ENCODE data around the gene XPO6. TPM values are rescaled to one million over a fixed set of nuclear protein-coding genes. Genes with fewer than 3 reads are reported as not detected.

The XPO6 gene
- total RNA-seq, 3 donors from 2014 or later = 291 to 305 (median 303) TPM

DNA sequence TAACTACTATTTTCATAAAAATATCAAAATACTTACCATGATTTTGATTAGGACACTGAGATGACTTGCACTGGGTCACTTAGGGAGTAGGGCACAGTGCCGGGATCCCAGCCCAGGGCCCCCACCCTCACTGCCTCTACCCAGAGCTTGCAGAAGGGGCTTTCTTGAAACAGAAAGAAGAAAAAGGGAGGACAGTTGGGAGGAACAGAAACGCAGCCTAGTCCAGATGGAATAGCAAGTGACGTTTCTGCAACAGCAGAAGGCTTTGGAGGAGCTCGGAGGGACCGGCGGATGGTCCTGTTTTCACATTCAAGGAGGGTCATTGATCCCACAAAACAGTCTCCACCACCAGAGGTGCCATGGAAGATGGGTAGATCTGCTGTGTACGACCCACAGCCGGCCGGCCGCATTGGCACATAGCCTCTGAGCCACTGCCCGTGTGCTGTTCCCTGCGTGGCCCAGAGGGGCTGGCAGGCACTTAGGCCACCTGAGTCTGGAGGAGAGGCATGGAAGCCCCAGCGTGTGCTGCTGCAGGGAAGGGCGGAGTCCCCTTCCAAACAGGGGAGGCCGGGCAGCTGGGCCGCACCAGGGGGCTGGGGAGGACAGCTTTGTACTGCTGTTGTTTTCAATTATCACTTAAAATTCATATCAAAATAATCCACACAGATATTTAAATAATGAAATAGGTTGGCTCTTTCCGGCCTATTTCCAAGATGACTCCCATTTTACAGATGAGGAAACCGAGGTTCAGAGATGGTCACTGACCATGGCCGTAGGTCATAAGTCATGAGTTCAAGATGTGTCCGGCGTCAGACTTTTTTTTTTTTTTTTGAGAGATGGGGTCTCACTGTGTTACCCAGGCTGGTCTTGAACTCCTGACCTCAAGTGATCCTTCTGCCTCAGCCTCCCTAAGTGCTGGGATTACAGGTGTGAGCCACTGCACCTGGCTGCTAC lies 125.3 kb downstream of the XPO6 start:
- no peaks in the 10 kb centered on the region for H3K27me3 Mint-ChIP-seq (ENCODE audit: low read depth)
- H3K9me3 Mint-ChIP-seq = no peaks in the 10 kb centered on the region
- no peak overlapping the region for H3K4me3 Mint-ChIP-seq

DNA sequence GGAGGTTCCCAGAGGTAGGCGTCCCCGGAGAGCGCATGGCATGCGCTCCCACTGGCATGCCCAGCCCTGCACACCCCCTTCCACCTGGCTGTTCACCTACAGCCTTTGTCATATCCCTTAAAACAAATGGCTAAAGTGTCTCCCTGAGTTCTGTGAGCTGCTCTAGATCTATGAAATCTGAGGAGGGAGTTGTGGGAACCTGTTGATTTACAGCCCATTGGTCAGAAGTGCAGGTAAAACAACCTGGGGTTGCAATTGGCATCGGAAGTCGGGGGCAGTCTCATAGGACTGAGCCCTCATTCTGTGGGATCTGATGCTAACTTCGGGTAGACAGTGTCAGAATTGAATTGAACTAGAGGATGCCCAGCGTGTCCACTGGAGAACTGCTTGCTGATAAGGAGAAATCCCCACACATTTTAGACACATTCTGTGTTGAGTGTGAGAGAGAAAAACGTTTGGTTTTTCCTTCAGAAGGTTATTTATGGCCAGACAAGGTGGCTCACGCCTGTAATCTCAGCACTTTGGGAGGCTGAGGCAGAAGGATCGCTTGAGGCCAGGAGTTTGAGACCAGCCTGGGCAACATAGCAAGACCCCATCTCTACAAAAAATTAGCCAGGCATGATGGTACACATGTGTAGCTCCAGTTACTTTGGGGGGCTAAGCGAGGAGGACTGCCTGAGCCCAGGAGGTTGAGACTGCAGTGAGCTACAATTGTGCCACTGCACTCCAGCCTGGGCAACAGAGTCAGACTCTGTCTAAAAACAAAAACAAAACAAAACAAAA lies 126.2 kb downstream of the XPO6 start:
- Mint-ChIP-seq H3K36me3 (ENCODE audit: insufficient read depth) (no peaks in the 10 kb centered on the region), H3K27me3 (ENCODE audit: low read depth) (no peaks in the 10 kb centered on the region), H3K4me1 (ENCODE audit: low read depth) (no peaks in the 10 kb centered on the region), H3K4me3 (no peak overlapping the region), H3K9me3 (no peaks in the 10 kb centered on the region)
- no peak for ATAC-seq
- no peak for DNase-seq

More for the DNA sequence above, 125.3 kb downstream of the XPO6 start:
- DNase-seq = no peak
- no peak for ATAC-seq
- H3K4me1 Mint-ChIP-seq (ENCODE audit: low read depth) = no peaks in the 10 kb centered on the region
- H3K36me3 Mint-ChIP-seq (ENCODE audit: insufficient read depth) = no peaks in the 10 kb centered on the region

DNA sequence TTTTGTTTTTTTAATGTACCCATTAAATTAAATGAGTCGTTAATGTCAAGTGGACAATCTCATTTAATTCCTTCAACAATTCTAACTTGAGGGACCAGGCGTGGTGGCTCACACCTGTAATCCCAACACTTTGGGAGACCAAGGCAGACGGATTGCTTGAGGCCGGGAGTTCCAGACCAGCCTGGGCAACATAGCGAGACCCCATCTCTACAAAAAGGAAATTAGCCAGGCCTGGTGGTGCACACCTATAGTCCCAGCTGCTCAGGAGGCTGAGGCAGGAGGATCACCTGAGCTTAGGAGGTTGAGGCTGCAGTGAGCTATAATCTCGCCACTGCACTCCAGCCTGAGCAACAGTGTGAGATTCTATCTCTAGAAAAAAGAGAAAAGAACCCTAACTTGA lies 127.6 kb downstream of the XPO6 start:
- Mint-ChIP-seq H3K9me3 (no peaks in the 10 kb centered on the region), H3K36me3 (ENCODE audit: insufficient read depth) (no peaks in the 10 kb centered on the region), H3K27me3 (ENCODE audit: low read depth) (no peaks in the 10 kb centered on the region), H3K4me1 (ENCODE audit: low read depth) (no peaks in the 10 kb centered on the region), H3K4me3 (no peak overlapping the region)
- ATAC-seq = no peak
- no peak for DNase-seq

DNA sequence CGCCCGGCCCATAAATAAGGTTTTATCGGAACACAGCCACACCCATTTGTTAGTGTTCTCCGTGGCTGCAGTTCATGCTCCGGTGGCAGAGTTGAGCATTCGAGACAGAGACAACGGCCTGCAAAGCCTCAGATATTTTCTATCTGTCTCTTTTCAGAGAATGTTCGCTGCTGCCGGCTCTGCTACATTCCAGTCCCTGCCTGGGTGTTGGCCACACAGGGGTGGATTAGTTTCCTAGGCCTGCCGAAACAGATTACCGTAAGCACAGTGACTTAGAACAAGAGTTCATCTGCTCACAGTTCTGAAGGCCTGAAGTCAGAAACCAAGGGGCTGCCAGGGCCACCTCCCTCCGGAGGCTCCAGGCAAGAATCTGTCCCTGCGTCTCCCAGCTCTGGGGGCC lies 129.1 kb downstream of the XPO6 start:
- DNase-seq (no peak), ATAC-seq (no peak)
- Mint-ChIP-seq H3K27me3 (ENCODE audit: low read depth) (no peaks in the 10 kb centered on the region), H3K4me3 (no peak overlapping the region), H3K9me3 (no peaks in the 10 kb centered on the region), H3K36me3 (ENCODE audit: insufficient read depth) (no peaks in the 10 kb centered on the region), H3K4me1 (ENCODE audit: low read depth) (no peaks in the 10 kb centered on the region)

DNA sequence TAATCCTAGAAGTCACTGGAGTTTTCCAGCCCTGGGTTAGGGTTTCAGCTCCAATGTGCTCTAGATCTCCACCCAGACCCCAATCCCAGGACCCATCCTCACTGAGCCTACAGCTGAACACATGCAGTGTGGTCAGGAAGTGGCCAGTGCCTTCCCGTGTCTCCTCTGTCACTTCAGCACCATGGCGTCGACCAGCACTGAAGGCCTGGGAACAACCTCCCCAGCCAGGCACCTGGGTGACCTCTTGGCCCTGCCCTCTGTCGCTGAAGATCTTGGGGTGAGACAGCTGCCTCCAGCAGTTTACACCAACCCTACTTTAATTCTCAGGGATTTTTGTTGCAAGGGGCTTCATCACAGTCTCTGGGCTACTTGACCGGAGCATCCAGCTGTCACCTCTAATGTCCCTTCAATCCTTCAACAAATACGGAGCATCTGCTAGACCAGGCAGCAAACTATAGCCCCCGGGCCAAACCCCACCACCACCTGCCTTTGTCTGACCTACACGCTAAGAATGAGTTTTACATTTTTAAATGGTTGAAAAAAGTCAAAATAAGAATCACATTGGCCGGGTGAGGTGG lies 130.3 kb downstream of the XPO6 start:
- DNase-seq (no peak), ATAC-seq (no peak)
- Mint-ChIP-seq H3K27me3 (ENCODE audit: low read depth) (no peaks in the 10 kb centered on the region), H3K36me3 (ENCODE audit: insufficient read depth) (no peaks in the 10 kb centered on the region), H3K4me1 (ENCODE audit: low read depth) (no peaks in the 10 kb centered on the region), H3K9me3 (no peaks in the 10 kb centered on the region), H3K4me3 (no peak overlapping the region)

DNA sequence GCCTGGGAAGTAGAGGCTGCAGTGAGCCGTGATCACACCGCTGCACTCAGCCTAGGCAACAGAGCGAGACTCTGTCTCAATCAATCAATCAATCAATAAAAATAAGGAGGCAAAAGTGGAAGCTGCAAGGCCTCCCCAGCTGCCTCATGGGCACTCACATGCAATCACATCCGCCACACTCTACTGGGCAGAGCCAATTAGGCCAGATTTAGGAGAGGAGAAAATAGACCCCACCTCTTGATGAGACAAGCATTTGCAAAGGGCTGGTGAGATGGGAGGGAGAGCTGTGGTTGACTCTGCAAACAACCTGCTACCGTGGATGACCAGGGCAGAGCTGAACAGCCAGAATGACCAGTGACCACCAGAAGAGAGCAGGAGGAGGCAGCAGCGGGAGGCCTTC lies 133.5 kb downstream of the XPO6 start:
- no peaks in the 10 kb centered on the region for H3K9me3 Mint-ChIP-seq
- no peaks in the 10 kb centered on the region for H3K4me1 Mint-ChIP-seq (ENCODE audit: low read depth)
- no peak for DNase-seq
- no peak for ATAC-seq
- no peaks in the 10 kb centered on the region for H3K36me3 Mint-ChIP-seq (ENCODE audit: insufficient read depth)
- no peaks in the 10 kb centered on the region for H3K27me3 Mint-ChIP-seq (ENCODE audit: low read depth)
- no peak overlapping the region for H3K4me3 Mint-ChIP-seq

DNA sequence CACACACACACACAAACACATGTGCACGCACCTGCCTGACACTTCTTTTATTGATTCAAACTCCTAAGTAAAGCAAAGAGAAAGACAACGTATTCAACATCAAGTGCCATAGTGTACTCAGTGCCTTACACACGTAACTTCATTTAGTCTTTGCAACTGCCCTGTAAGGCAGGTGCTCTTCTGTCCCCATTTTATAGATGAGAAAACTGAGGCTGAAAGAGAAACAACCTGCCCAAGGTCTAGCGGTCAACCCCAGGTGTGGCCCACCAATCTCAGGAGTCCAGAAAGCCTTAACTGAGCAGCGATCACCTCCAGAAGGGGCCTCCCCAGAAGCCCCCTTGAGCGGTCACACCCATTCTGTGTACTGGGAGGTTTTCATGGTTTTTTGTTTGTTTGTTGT lies 137.9 kb downstream of the XPO6 start:
- no peak overlapping the region for H3K4me3 Mint-ChIP-seq
- no peaks in the 10 kb centered on the region for H3K36me3 Mint-ChIP-seq (ENCODE audit: insufficient read depth)
- DNase-seq (no peak), ATAC-seq (no peak)
- no peaks in the 10 kb centered on the region for H3K9me3 Mint-ChIP-seq
- H3K27me3 Mint-ChIP-seq (ENCODE audit: low read depth) = peaks cover 3% of the 10 kb centered on the region
- no peaks in the 10 kb centered on the region for H3K4me1 Mint-ChIP-seq (ENCODE audit: low read depth)

DNA sequence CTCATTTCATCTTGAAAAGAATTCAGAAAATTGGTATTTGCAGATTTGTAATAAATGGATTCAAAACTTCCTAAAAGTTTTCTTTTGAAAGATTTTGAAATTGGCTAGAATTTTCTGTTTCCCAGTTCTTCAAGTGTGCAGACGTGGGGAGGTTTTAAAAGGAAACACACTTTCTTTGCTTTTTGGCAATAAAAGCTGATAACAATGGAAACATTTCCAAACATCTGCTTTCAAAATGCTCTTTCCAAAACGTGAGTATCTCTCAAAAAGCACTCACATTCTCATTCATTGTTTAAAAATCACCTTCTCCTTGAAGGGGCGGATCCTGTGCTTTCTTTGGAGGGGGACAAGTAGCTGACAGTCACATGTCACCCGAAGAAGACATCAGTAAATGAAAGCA lies 139.7 kb downstream of the XPO6 start:
- H3K4me1 Mint-ChIP-seq (ENCODE audit: low read depth) = no peaks in the 10 kb centered on the region
- H3K36me3 Mint-ChIP-seq (ENCODE audit: insufficient read depth) = no peaks in the 10 kb centered on the region
- H3K9me3 Mint-ChIP-seq = no peaks in the 10 kb centered on the region
- no peak overlapping the region for H3K4me3 Mint-ChIP-seq
- DNase-seq = no peak
- ATAC-seq = no peak
- H3K27me3 Mint-ChIP-seq (ENCODE audit: low read depth) = peaks cover 3% of the 10 kb centered on the region

DNA sequence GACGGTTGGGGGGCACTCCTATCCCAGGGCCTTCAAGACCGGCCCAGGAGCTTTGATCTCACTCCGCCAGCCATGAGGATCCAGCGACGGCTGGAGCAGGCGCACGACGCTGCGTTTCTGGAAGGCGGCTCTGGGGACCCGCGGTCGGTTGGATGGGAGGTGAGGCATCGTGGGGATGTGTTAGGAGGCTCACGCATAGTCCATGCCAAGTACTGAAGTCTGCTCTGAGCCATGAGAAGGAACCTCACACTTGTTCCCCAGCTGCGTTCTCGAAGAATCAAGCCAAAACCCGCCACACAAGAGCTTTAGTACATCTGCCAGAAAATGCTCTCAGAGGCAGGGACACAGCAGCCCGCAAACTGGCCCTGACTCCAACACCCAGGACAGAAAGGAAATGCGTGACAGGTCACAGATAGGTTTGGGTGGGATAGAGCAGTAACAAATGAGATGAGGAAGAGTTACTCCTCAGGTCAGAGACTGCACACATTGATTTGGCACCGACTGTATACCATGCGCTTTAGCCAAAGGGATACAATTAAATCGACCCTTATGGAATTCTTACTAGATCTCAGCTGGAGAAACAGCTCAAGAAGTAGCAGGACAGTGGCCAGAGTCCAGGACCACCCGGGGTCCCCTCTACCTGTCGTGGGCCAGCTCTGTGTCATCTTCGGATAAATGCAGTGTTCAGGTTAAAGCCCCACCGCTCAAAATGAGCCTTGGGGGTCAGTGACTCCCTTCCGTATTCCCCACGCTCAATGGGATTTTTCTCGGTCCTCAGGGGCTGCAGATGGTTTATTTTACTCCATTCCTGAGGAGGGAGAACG lies 141.6 kb downstream of the XPO6 start:
- DNase-seq (no peak), ATAC-seq (no peak)
- H3K36me3 Mint-ChIP-seq (ENCODE audit: insufficient read depth) = no peaks in the 10 kb centered on the region
- no peaks in the 10 kb centered on the region for H3K4me1 Mint-ChIP-seq (ENCODE audit: low read depth)
- no peaks in the 10 kb centered on the region for H3K9me3 Mint-ChIP-seq
- no peak overlapping the region for H3K4me3 Mint-ChIP-seq
- peaks cover 13% of the 10 kb centered on the region for H3K27me3 Mint-ChIP-seq (ENCODE audit: low read depth)

DNA sequence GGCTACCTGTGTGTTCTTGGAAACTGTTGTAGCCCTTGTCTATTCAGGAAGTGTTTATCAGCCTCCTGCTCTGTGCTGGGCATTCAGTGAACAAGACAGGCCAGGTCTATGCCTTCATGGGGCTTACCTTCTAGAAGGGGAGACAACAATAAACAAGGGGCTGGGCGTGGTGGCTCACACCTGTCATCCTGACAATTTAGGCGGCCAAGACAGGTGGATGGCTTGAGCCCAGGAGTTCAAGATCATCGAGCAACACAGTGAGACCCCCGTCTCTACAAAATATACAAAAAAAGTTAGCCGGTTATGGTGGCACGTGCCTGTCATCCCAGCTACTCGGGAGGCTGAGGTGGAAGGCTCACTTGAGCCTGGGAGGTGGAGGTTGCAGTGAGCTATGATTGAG lies 142.8 kb downstream of the XPO6 start:
- H3K9me3 Mint-ChIP-seq = no peaks in the 10 kb centered on the region
- peaks cover 24% of the 10 kb centered on the region for H3K27me3 Mint-ChIP-seq (ENCODE audit: low read depth)
- no peak overlapping the region for H3K4me3 Mint-ChIP-seq
- H3K36me3 Mint-ChIP-seq (ENCODE audit: insufficient read depth) = no peaks in the 10 kb centered on the region
- ATAC-seq (no peak), DNase-seq (no peak)
- H3K4me1 Mint-ChIP-seq (ENCODE audit: low read depth) = no peaks in the 10 kb centered on the region

DNA sequence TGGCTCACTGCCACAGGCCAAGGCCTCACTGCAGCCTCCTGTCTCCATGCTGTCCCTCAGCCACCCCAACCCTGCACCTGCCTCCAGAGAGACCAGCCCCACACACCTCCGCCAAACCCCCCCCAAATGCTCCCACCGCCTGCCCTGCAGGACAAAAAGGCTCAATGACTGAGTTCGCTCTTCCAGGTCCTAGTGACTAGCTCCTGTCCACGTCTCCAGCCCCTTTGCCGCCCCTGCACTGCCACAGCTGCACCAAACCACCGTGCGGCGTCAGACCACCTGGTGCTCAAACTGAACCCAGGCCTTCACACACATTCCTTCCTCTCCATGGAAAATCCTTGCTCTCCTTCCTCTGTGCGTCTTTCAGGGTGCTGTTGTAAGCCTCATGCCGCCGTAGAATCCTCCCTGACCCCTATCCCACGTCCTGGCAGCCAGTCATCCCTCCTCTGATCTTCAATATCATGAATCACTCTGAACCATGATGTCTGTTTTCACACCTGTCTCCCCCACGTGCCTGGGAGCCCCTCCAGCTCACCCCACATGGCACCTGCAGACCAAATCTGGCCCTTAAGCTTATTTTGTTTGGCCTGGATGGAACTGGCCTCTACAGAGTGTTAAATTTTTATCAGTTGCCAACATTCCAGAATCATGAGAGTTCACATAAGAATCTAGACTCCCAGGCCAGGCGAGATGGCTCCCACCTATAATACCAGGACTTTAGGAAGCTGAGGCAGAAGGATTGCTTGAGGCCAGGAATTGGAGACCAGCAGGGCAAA lies 144.0 kb downstream of the XPO6 start:
- Mint-ChIP-seq H3K4me3 (no peak overlapping the region), H3K9me3 (no peaks in the 10 kb centered on the region), H3K4me1 (ENCODE audit: low read depth) (no peaks in the 10 kb centered on the region), H3K36me3 (ENCODE audit: insufficient read depth) (no peaks in the 10 kb centered on the region), H3K27me3 (ENCODE audit: low read depth) (peaks cover 24% of the 10 kb centered on the region)
- ATAC-seq (no peak), DNase-seq (no peak)

DNA sequence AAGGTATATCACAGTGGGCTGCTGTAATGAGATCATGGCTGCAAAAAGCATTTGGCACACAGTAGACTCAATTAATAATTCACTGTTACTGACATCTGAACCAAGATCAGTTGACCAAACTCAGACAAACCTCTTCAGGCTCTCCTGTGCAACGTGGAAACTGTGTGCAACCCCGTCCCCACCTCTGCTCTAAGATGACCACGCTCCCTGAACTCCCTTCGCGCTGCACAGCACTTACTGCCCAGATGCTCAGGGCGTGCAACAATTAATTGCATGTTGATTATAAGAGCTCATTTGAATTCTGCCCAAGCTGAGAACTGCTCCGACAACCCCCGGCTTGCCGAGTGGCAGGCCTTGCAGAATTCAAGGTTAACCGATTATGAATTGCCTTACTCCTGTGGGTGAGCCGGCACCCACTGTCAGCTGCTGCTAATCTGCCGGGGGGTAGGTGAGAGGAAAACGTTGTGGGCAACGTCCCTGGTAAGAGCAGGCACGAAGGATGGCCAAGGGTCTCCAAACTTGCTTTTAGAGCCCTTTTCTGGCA lies 147.0 kb downstream of the XPO6 start:
- peaks cover 2% of the 10 kb centered on the region for H3K4me1 Mint-ChIP-seq (ENCODE audit: low read depth)
- H3K27me3 Mint-ChIP-seq (ENCODE audit: low read depth) = peaks cover 43% of the 10 kb centered on the region

DNA sequence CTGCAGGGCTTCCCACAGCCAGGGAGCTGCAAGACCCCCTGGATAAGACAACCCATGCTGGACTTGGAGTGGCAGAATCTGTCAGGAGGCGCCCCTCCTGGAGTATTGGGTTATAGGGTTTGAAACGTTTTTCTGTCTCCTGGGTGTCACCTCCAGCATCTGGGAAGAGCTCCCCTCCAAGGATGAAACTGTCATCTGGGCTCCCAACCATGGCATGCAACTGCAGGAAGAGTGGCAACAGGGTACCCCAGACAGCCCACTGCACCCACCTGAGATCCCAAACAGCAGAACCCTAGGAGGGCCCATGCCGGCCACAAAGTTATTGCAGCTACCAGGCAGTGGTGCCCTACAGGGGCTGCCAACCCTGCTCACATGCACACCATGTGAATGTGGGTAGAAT lies 147.6 kb downstream of the XPO6 start:
- Mint-ChIP-seq H3K27me3 (ENCODE audit: low read depth) (peaks cover 48% of the 10 kb centered on the region), H3K4me1 (ENCODE audit: low read depth) (peaks cover 2% of the 10 kb centered on the region)
- ATAC-seq = no peak

More for the DNA sequence above, 147.0 kb downstream of the XPO6 start:
- H3K4me3 Mint-ChIP-seq = no peak overlapping the region
- H3K36me3 Mint-ChIP-seq (ENCODE audit: insufficient read depth) = no peaks in the 10 kb centered on the region
- H3K9me3 Mint-ChIP-seq = no peaks in the 10 kb centered on the region
- no peak for ATAC-seq
- DNase-seq = no peak

More for the DNA sequence above, 147.6 kb downstream of the XPO6 start:
- no peak overlapping the region for H3K4me3 Mint-ChIP-seq
- H3K36me3 Mint-ChIP-seq (ENCODE audit: insufficient read depth) = no peaks in the 10 kb centered on the region
- H3K9me3 Mint-ChIP-seq = no peaks in the 10 kb centered on the region
- DNase-seq = no peak
